Neural progenitor cell (in vitro differentiated cells): ENCODE results near the gene PDX1. TPM values are rescaled to one million over a fixed set of nuclear protein-coding genes. Genes with fewer than 3 reads are reported as not detected.

ENCODE experiments used
- DNase-seq: peaks from one replicate; pipeline ENCODE4 v3.0.0-alpha.2; 2016; ENCODE audit warnings: low spot score
- H2AFZ ChIP-seq: fragments of 200-600 bp; sonication (generic); replicated peaks from 2 replicates; pipeline ENCODE4 v1.6.1; 2016; ENCODE audit warnings: antibody characterized with exemption
- H3F3A ChIP-seq: fragments of 200-600 bp; sonication (generic); 2 replicates; pipeline ENCODE4 v1.6.1; 2016; ENCODE audit warnings: antibody characterized with exemption, low read depth
- H3K27ac ChIP-seq: fragments of 200-600 bp; sonication (generic); 2 replicates; pipeline ENCODE4 v1.5.1; 2016; ENCODE audit warnings: mild to moderate bottlenecking
- H3K27me3 ChIP-seq: fragments of 200-600 bp; sonication (generic); 2 replicates; pipeline ENCODE4 v1.6.1; 2016; ENCODE audit warnings: mild to moderate bottlenecking, moderate library complexity
- H3K36me3 ChIP-seq: fragments of 200-600 bp; sonication (generic); 2 replicates; pipeline ENCODE4 v1.5.1; 2016
- H3K4me1 ChIP-seq: fragments of 200-600 bp; sonication (generic); 2 replicates; pipeline ENCODE4 v1.6.1; 2016; ENCODE audit warnings: mixed run types
- H3K4me2 ChIP-seq: fragments of 200-600 bp; sonication (generic); 2 replicates; pipeline ENCODE4 v1.6.1; 2016
- H3K4me3 ChIP-seq: fragments of 200-600 bp; sonication (generic); 2 replicates; pipeline ENCODE4 v1.5.1; 2016
- H3K79me2 ChIP-seq: fragments of 200-600 bp; sonication (generic); 2 replicates; pipeline ENCODE4 v1.6.1; 2016; ENCODE audit warnings: low read depth
- H3K9ac ChIP-seq: fragments of 200-600 bp; sonication (generic); 2 replicates; pipeline ENCODE4 v1.6.1; 2016
- H3K9me3 ChIP-seq: fragments of 200-600 bp; sonication (generic); 2 replicates; pipeline ENCODE4 v1.5.1; 2016; ENCODE audit warnings: low read depth
- H4K20me1 ChIP-seq: fragments of 200-600 bp; sonication (generic); 2 replicates; pipeline ENCODE4 v1.6.1; 2016; ENCODE audit warnings: low read depth
- H3K27ac Mint-ChIP-seq: 3 replicates; pipeline ENCODE4 v1.8.0; 2021; ENCODE audit warnings: mixed read lengths
- H3K27me3 Mint-ChIP-seq: 2 replicates; pipeline ENCODE4 v1.8.0; 2022; ENCODE audit warnings: low read depth, mild to moderate bottlenecking, inconsistent platforms, moderate library complexity, mixed read lengths; ENCODE audit not compliant: insufficient read depth
- H3K36me3 Mint-ChIP-seq: 3 replicates; pipeline ENCODE4 v1.8.0; 2021; ENCODE audit warnings: mixed read lengths
- H3K4me1 Mint-ChIP-seq: 3 replicates; pipeline ENCODE4 v1.8.0; 2021; ENCODE audit warnings: mixed read lengths
- H3K4me3 Mint-ChIP-seq: 3 replicates; pipeline ENCODE4 v1.8.0; 2021; ENCODE audit warnings: mild to moderate bottlenecking, moderate library complexity, mixed read lengths
- H3K9me3 Mint-ChIP-seq: 3 replicates; pipeline ENCODE4 v1.8.0; 2020; ENCODE audit warnings: mixed read lengths
- CTCF ChIP-seq: fragments of 200-600 bp; sonication (generic); IDR thresholded peaks from 2 replicates; pipeline ENCODE4 v1.5.1; 2017; ENCODE audit warnings: antibody characterized with exemption, mild to moderate bottlenecking
- EZH2 ChIP-seq: fragments of 200-600 bp; sonication (generic); IDR thresholded peaks from 2 replicates; pipeline ENCODE4 v1.6.1; 2017; ENCODE audit warnings: antibody characterized with exemption, mild to moderate bottlenecking, moderate library complexity
- EZH2phosphoT487 ChIP-seq: fragments of 200-600 bp; sonication (generic); IDR thresholded peaks from 2 replicates; pipeline ENCODE4 v1.6.1; 2017; ENCODE audit warnings: antibody characterized with exemption
- total RNA-seq: library from RNA; depleted of rRNA; stranded (reverse); fragments of >200 nt; gene quantifications from 2 replicates; pipeline ENCODE4 v1.2.3, GENCODE V29; 2015; ENCODE audit warnings: low replicate concordance

The PDX1 gene
- total RNA-seq, 1 donor from 2014 or later: not detected

GRCh38 chr13:27956576-27957300 is 36.9 kb downstream of the PDX1 start:
- Histone ChIP-seq H3K4me3 (no peak overlapping the region), H3K79me2 (no peaks in the 10 kb centered on the region), H3K9me3 (no peaks in the 10 kb centered on the region), H4K20me1 (peaks cover 71% of the 10 kb centered on the region), H3K4me2 (no peak overlapping the region), H3F3A (peaks cover 12% of the 10 kb centered on the region), H3K27me3 (peaks cover 100% of the 10 kb centered on the region), H2AFZ (no peak overlapping the region), H3K27ac (no peak overlapping the region), H3K4me1 (no peaks in the 10 kb centered on the region), H3K9ac (no peak overlapping the region), H3K36me3 (no peaks in the 10 kb centered on the region)
- Mint-ChIP-seq H3K4me3 (no peak overlapping the region), H3K9me3 (no peaks in the 10 kb centered on the region), H3K27me3 (peaks cover 79% of the 10 kb centered on the region), H3K36me3 (no peaks in the 10 kb centered on the region), H3K27ac (no peak overlapping the region), H3K4me1 (peaks cover 6% of the 10 kb centered on the region)
- no peak for DNase-seq
- peak; percentile 38 for TF ChIP-seq EZH2phosphoT487
- no peak for TF ChIP-seq EZH2

GRCh38 chr13:27959976-27960361 is 40.2 kb downstream of the PDX1 start:
- peaks cover 6% of the 10 kb centered on the region for H3K4me1 Mint-ChIP-seq
- H3K27ac Mint-ChIP-seq: no peak overlapping the region
- no peaks in the 10 kb centered on the region for H3K9me3 Mint-ChIP-seq
- Histone ChIP-seq H4K20me1 (peaks cover 84% of the 10 kb centered on the region), H3K27me3 (peaks cover 100% of the 10 kb centered on the region), H3K4me2 (peak overlapping the region; percentile 66), H2AFZ (no peak overlapping the region), H3F3A (peaks cover 18% of the 10 kb centered on the region), H3K27ac (no peak overlapping the region), H3K9me3 (no peaks in the 10 kb centered on the region), H3K4me1 (no peaks in the 10 kb centered on the region), H3K9ac (no peak overlapping the region), H3K79me2 (no peaks in the 10 kb centered on the region), H3K4me3 (peak overlapping the region; percentile 25), H3K36me3 (no peaks in the 10 kb centered on the region)
- DNase-seq: no peak
- no peak for TF ChIP-seq CTCF
- H3K36me3 Mint-ChIP-seq: no peaks in the 10 kb centered on the region
- peaks cover 90% of the 10 kb centered on the region for H3K27me3 Mint-ChIP-seq
- peak overlapping the region; percentile 67 for H3K4me3 Mint-ChIP-seq

- peaks cover 23% of the 10 kb centered on the region for H3F3A ChIP-seq
- H3K4me1 ChIP-seq: peaks cover 4% of the 10 kb centered on the region
- Mint-ChIP-seq H3K4me3 (peak overlapping the region; percentile 67), H3K36me3 (no peaks in the 10 kb centered on the region), H3K27ac (no peak overlapping the region), H3K27me3 (peaks cover 90% of the 10 kb centered on the region), H3K4me1 (peaks cover 8% of the 10 kb centered on the region), H3K9me3 (no peaks in the 10 kb centered on the region)
- no peaks in the 10 kb centered on the region for H3K9me3 ChIP-seq
- H3K36me3 ChIP-seq: no peaks in the 10 kb centered on the region
- H2AFZ ChIP-seq: no peak overlapping the region
- H4K20me1 ChIP-seq: peaks cover 84% of the 10 kb centered on the region
- DNase-seq: peak; percentile 89
- H3K27me3 ChIP-seq: peaks cover 100% of the 10 kb centered on the region
- H3K27ac ChIP-seq: no peak overlapping the region
- peak overlapping the region; percentile 66 for H3K4me2 ChIP-seq
- H3K79me2 ChIP-seq: no peaks in the 10 kb centered on the region
- H3K4me3 ChIP-seq: peak overlapping the region; percentile 25
- H3K9ac ChIP-seq: no peak overlapping the region
- peak; percentile 99 for TF ChIP-seq EZH2
- TF ChIP-seq CTCF: peak; percentile 70
- peak; percentile 89 for TF ChIP-seq EZH2phosphoT487
Measured at GRCh38 chr13:27960362-27961226, 40.8 kb downstream of the PDX1 start.
